Sigmoid colon (tissue), 7 donors: ENCODE data around the gene ABLIM3. TPM values are rescaled to one million over a fixed set of nuclear protein-coding genes. Genes with fewer than 3 reads are reported as not detected.

Experiments
- DNase-seq: peaks from one replicate; pipeline ENCODE4 v3.0.0-alpha.2; 2019
- H3K27ac ChIP-seq, 4 donors: fragments of 200-600 bp; sonication (generic); one replicate each; pipeline ENCODE4 v1.5.1; 2016 to 2019; ENCODE audit warnings: mild to moderate bottlenecking in 1 of 4
- H3K27me3 ChIP-seq, 3 donors: fragments of 200-600 bp; sonication (generic); one replicate each; pipeline ENCODE4 v1.5.1; 2019; ENCODE audit warnings: mild to moderate bottlenecking in 1 of 3
- H3K36me3 ChIP-seq, 4 donors: fragments of 200-600 bp; sonication (generic); one replicate each; pipeline ENCODE4 v1.5.1; 2016 to 2019
- H3K4me1 ChIP-seq, 4 donors: fragments of 200-600 bp; sonication (generic); one replicate each; pipeline ENCODE4 v1.5.1; 2017 to 2019
- H3K4me3 ChIP-seq, 4 donors: fragments of 200-600 bp; sonication (generic); one replicate each; pipeline ENCODE4 v1.5.1; 2017 to 2019; ENCODE audit warnings: mild to moderate bottlenecking in 2 of 4, moderate library complexity in 1 of 4
- H3K9me3 ChIP-seq, 4 donors: fragments of 200-600 bp in 3 of 4; sonication (generic) in 3 of 4; one replicate each; pipeline versions ENCODE4 v1.5.1 to v1.6.1; 2013 to 2019
- CTCF ChIP-seq, 4 experiments: fragments of 450-650 bp in 3 of 4; fragments of 200-600 bp in 1 of 4; IDR thresholded peaks; one replicate each; pipeline ENCODE4 v1.5.1; 2016 to 2019; ENCODE audit warnings: antibody characterized with exemption in 4 of 4, mild to moderate bottlenecking in 3 of 4, moderate library complexity in 2 of 4
- EP300 ChIP-seq, 4 donors: sonication (generic); formaldehyde crosslinking; IDR thresholded peaks; one replicate each; pipeline ENCODE4 v1.6.1; 2017; ENCODE audit warnings: antibody characterized with exemption in 4 of 4
- POLR2A ChIP-seq, 2 donors: fragments of 450-650 bp; IDR thresholded peaks; one replicate each; pipeline ENCODE4 v1.6.1; 2016; ENCODE audit warnings: antibody characterized with exemption in 2 of 2, mild to moderate bottlenecking in 2 of 2, moderate library complexity in 2 of 2
- POLR2AphosphoS5 ChIP-seq, 4 donors: sonication (generic); formaldehyde crosslinking; IDR thresholded peaks; one replicate each; pipeline ENCODE4 v1.6.1; 2017; ENCODE audit warnings: antibody characterized with exemption in 4 of 4
- WGBS, 2 donors: extraction: QIAGEN DNeasy Blood & Tissue Kit; methylation state at CpG; one replicate each; pipeline ENCODE4 v1.1.7; 2013; 5-methylcytosine and 5-hydroxymethylcytosine counted together
- intact Hi-C: fragments of 100-400 bp; cut with DNase I; formaldehyde crosslinking; loops from one replicate; pipeline ENCODE4 v1.15.1; 2023
- polyA plus RNA-seq, 3 donors: library from polyadenylated mRNA; stranded (reverse); fragments of 200-250 nt; gene quantifications; one replicate each; pipeline ENCODE4 v1.2.3, GENCODE V29; 2013
- total RNA-seq, 4 donors: library from RNA; depleted of rRNA; stranded (reverse); fragments of >200 nt; gene quantifications; one replicate each; pipeline ENCODE4 v1.1.0, GENCODE V29; 2016
- donor health status: healthy with polysubstance abuse.
- donor health status: Bipolar disorder and iron deficiency.
- donor health status: healthy.

ABLIM3 gene
- 10 to 100 TPM in 3 of 4 donors, 1 to 10 TPM in 1; 6.8 to 19.9 (median 13.8) TPM for total RNA-seq
- 10 to 100 TPM in 1 of 3 donors, 1 to 10 TPM in 2; 5.8 to 11.4 (median 6.5) TPM for polyA plus RNA-seq

- H3K27ac ChIP-seq: peak within 1 kb of the TSS; percentile 57 to 83 (median 62)
- peak; percentile 79 for DNase-seq
- whole genome bisulfite sequencing, 2 donors: 5 to 6% methylated on average over 54 of the region's 54 CpGs
- intact Hi-C loops: loop anchor here (1.0 to 10.0 kb wide), 3 partner anchors 87 to 423 kb away; no protein-coding TSS in a partner anchor
- TF ChIP-seq CTCF (IDR thresholded peaks at IDR 0.05) (peak; percentile 58 to 96 (median 68)), POLR2AphosphoS5 (IDR thresholded peaks at IDR 0.05) (no peak), EP300 (IDR thresholded peaks at IDR 0.05) (no peak), POLR2A (IDR thresholded peaks at IDR 0.05) (no peak)
- H3K4me3 ChIP-seq: peak within 1 kb of the TSS; percentile 58 to 74 (median 62)
- H3K9me3 ChIP-seq: no peaks in the 10 kb centered on the region
- H3K27me3 ChIP-seq: no peaks in the 10 kb centered on the region
- no peaks in the 10 kb centered on the region for H3K36me3 ChIP-seq
- peaks cover 0 to 35% (median 27%) of the 10 kb centered on the region in 4 donors for H3K4me1 ChIP-seq
These were observed at the start of gene ABLIM3 for GRCh38 chr5:149141224-149141956. ABLIM3 (plus strand) TSS chr5:149141493; CDS start chr5:149142096, 603 bp downstream.

GRCh38 chr5:149093625-149094024 is 47.7 kb upstream of the ABLIM3 start:
- no peaks in the 10 kb centered on the region for H3K36me3 ChIP-seq
- TF ChIP-seq POLR2A (IDR thresholded peaks at IDR 0.05): no peak
- TF ChIP-seq EP300 (IDR thresholded peaks at IDR 0.05): no peak
- H3K27ac ChIP-seq: no peak overlapping the region
- WGBS, 2 donors: 46 to 50% methylated on average over 2 of the region's 2 CpGs
- H3K4me3 ChIP-seq: no peak overlapping the region
- no peaks in the 10 kb centered on the region for H3K4me1 ChIP-seq
- H3K9me3 ChIP-seq: peaks cover 0 to 8% (median 2%) of the 10 kb centered on the region in 4 donors
- intact Hi-C loops: no loop called here
- no peak for DNase-seq
- H3K27me3 ChIP-seq: no peaks in the 10 kb centered on the region

GRCh38 chr5:149094996-149095395 is 46.3 kb upstream of the ABLIM3 start:
- TF ChIP-seq EP300 (IDR thresholded peaks at IDR 0.05) (no peak), POLR2A (IDR thresholded peaks at IDR 0.05) (no peak), CTCF (IDR thresholded peaks at IDR 0.05) (no peak), POLR2AphosphoS5 (IDR thresholded peaks at IDR 0.05) (no peak)
- no peaks in the 10 kb centered on the region for H3K4me1 ChIP-seq
- no peaks in the 10 kb centered on the region for H3K27me3 ChIP-seq
- no peak for DNase-seq
- H3K36me3 ChIP-seq: no peaks in the 10 kb centered on the region
- no peak overlapping the region for H3K4me3 ChIP-seq
- intact Hi-C loops: no loop called here
- no peak overlapping the region for H3K27ac ChIP-seq
- 92 to 93% methylated on average over 2 of the region's 2 CpGs for WGBS, 2 donors
- peaks cover 0 to 12% (median 3%) of the 10 kb centered on the region in 4 donors for H3K9me3 ChIP-seq

GRCh38 chr5:149099920-149100319 is 41.4 kb upstream of the ABLIM3 start:
- no peak overlapping the region for H3K4me3 ChIP-seq
- H3K27me3 ChIP-seq: no peaks in the 10 kb centered on the region
- no peak overlapping the region for H3K27ac ChIP-seq
- H3K4me1 ChIP-seq: no peaks in the 10 kb centered on the region
- DNase-seq: no peak
- intact Hi-C loops: no loop called here
- peaks cover 0 to 14% (median 6%) of the 10 kb centered on the region in 4 donors for H3K9me3 ChIP-seq
- TF ChIP-seq POLR2AphosphoS5 (IDR thresholded peaks at IDR 0.05) (no peak), POLR2A (IDR thresholded peaks at IDR 0.05) (no peak), CTCF (IDR thresholded peaks at IDR 0.05) (no peak), EP300 (IDR thresholded peaks at IDR 0.05) (no peak)
- no peaks in the 10 kb centered on the region for H3K36me3 ChIP-seq

- no peak overlapping the region for H3K27ac ChIP-seq
- no peaks in the 10 kb centered on the region for H3K4me1 ChIP-seq
- TF ChIP-seq EP300 (IDR thresholded peaks at IDR 0.05): no peak
- no peak for TF ChIP-seq CTCF (IDR thresholded peaks at IDR 0.05)
- no peak for TF ChIP-seq POLR2AphosphoS5 (IDR thresholded peaks at IDR 0.05)
- no peak for TF ChIP-seq POLR2A (IDR thresholded peaks at IDR 0.05)
- H3K4me3 ChIP-seq: no peak overlapping the region
- no peaks in the 10 kb centered on the region for H3K27me3 ChIP-seq
- no peaks in the 10 kb centered on the region for H3K36me3 ChIP-seq
- DNase-seq: no peak
- intact Hi-C loops: no loop called here
- peaks cover 0 to 14% (median 6%) of the 10 kb centered on the region in 4 donors for H3K9me3 ChIP-seq
These were observed 41.0 kb upstream of the ABLIM3 start for GRCh38 chr5:149100331-149100730.
